ENCODE measurements around the gene GATA3.

Gene GATA3

GRCh38 chr10:8112230-8112905 lies 57.9 kb downstream of the GATA3 start:
- Histone ChIP-seq H3K4me3 (ENCODE audit: low read length) (no peak overlapping the region), H3K4me1 (ENCODE audit: insufficient read depth, low read length) (no peaks in the 10 kb centered on the region), H3K27ac (ENCODE audit: low read depth, low read length) (no peak overlapping the region), H3K9me3 (ENCODE audit: insufficient read depth, low read depth, low read length) (no peaks in the 10 kb centered on the region), H3K36me3 (ENCODE audit: insufficient read depth, low read length) (no peaks in the 10 kb centered on the region), H3K9ac (ENCODE audit: low read depth, low read length) (no peak overlapping the region), H3K27me3 (ENCODE audit: insufficient read depth, low read length) (no peaks in the 10 kb centered on the region)
- whole genome bisulfite sequencing, result 91% methylated on average over 12 of the region's 13 CpGs

- no peaks in the 10 kb centered on the region for H3K9me3 ChIP-seq (ENCODE audit: insufficient read depth, low read depth, low read length)
- H3K4me3 ChIP-seq (ENCODE audit: low read length), result no peak overlapping the region
- H3K9ac ChIP-seq (ENCODE audit: low read depth, low read length), result no peak overlapping the region
- H3K27ac ChIP-seq (ENCODE audit: low read depth, low read length), result no peak overlapping the region
- WGBS, result 68% methylated on average over 4 of the region's 4 CpGs
- H3K36me3 ChIP-seq (ENCODE audit: insufficient read depth, low read length), result no peaks in the 10 kb centered on the region
- H3K4me1 ChIP-seq (ENCODE audit: insufficient read depth, low read length), result no peaks in the 10 kb centered on the region
- H3K27me3 ChIP-seq (ENCODE audit: insufficient read depth, low read length), result no peaks in the 10 kb centered on the region
Measured at GRCh38 chr10:8112942-8113442, 58.5 kb downstream of the GATA3 start.

GRCh38 chr10:8113616-8114015 lies 59.1 kb downstream of the GATA3 start:
- H3K9me3 ChIP-seq (ENCODE audit: insufficient read depth, low read depth, low read length), result no peaks in the 10 kb centered on the region
- 86% methylated on average over 5 of the region's 5 CpGs for WGBS
- H3K27ac ChIP-seq (ENCODE audit: low read depth, low read length), result no peak overlapping the region
- H3K4me3 ChIP-seq (ENCODE audit: low read length), result no peak overlapping the region
- H3K9ac ChIP-seq (ENCODE audit: low read depth, low read length), result no peak overlapping the region
- no peaks in the 10 kb centered on the region for H3K27me3 ChIP-seq (ENCODE audit: insufficient read depth, low read length)
- no peaks in the 10 kb centered on the region for H3K36me3 ChIP-seq (ENCODE audit: insufficient read depth, low read length)
- no peaks in the 10 kb centered on the region for H3K4me1 ChIP-seq (ENCODE audit: insufficient read depth, low read length)

- no peak overlapping the region for H3K9ac ChIP-seq (ENCODE audit: low read depth, low read length)
- H3K4me3 ChIP-seq (ENCODE audit: low read length), result no peak overlapping the region
- WGBS, result 96% methylated on average over 13 of the region's 13 CpGs
Measured at GRCh38 chr10:8114741-8115617, 60.5 kb downstream of the GATA3 start.

GRCh38 chr10:8115618-8115980 lies 61.1 kb downstream of the GATA3 start:
- no peak overlapping the region for H3K4me3 ChIP-seq (ENCODE audit: low read length)
- H3K27ac ChIP-seq (ENCODE audit: low read depth, low read length), result no peak overlapping the region
- WGBS, result 87% methylated on average over 3 of the region's 3 CpGs
- no peaks in the 10 kb centered on the region for H3K36me3 ChIP-seq (ENCODE audit: insufficient read depth, low read length)
- H3K9me3 ChIP-seq (ENCODE audit: insufficient read depth, low read depth, low read length), result no peaks in the 10 kb centered on the region
- H3K9ac ChIP-seq (ENCODE audit: low read depth, low read length), result no peak overlapping the region
- H3K4me1 ChIP-seq (ENCODE audit: insufficient read depth, low read length), result no peaks in the 10 kb centered on the region
- no peaks in the 10 kb centered on the region for H3K27me3 ChIP-seq (ENCODE audit: insufficient read depth, low read length)

More at GRCh38 chr10:8114741-8115617, 60.5 kb downstream of the GATA3 start:
- Histone ChIP-seq H3K36me3 (ENCODE audit: insufficient read depth, low read length) (no peaks in the 10 kb centered on the region), H3K9me3 (ENCODE audit: insufficient read depth, low read depth, low read length) (no peaks in the 10 kb centered on the region), H3K27ac (ENCODE audit: low read depth, low read length) (no peak overlapping the region), H3K27me3 (ENCODE audit: insufficient read depth, low read length) (no peaks in the 10 kb centered on the region), H3K4me1 (ENCODE audit: insufficient read depth, low read length) (no peaks in the 10 kb centered on the region)

GRCh38 chr10:8116474-8116873 lies 62.0 kb downstream of the GATA3 start:
- no peak overlapping the region for H3K9ac ChIP-seq (ENCODE audit: low read depth, low read length)
- H3K36me3 ChIP-seq (ENCODE audit: insufficient read depth, low read length), result no peaks in the 10 kb centered on the region
- no peaks in the 10 kb centered on the region for H3K27me3 ChIP-seq (ENCODE audit: insufficient read depth, low read length)
- no peak overlapping the region for H3K27ac ChIP-seq (ENCODE audit: low read depth, low read length)
- WGBS, result 90% methylated on average over 5 of the region's 5 CpGs
- H3K4me3 ChIP-seq (ENCODE audit: low read length), result no peak overlapping the region
- H3K4me1 ChIP-seq (ENCODE audit: insufficient read depth, low read length), result no peaks in the 10 kb centered on the region
- no peaks in the 10 kb centered on the region for H3K9me3 ChIP-seq (ENCODE audit: insufficient read depth, low read depth, low read length)

- Histone ChIP-seq H3K4me3 (ENCODE audit: low read length) (no peak overlapping the region), H3K9me3 (ENCODE audit: insufficient read depth, low read depth, low read length) (no peaks in the 10 kb centered on the region), H3K27ac (ENCODE audit: low read depth, low read length) (no peak overlapping the region), H3K27me3 (ENCODE audit: insufficient read depth, low read length) (no peaks in the 10 kb centered on the region), H3K9ac (ENCODE audit: low read depth, low read length) (no peak overlapping the region), H3K4me1 (ENCODE audit: insufficient read depth, low read length) (no peaks in the 10 kb centered on the region), H3K36me3 (ENCODE audit: insufficient read depth, low read length) (no peaks in the 10 kb centered on the region)
- 89% methylated on average over 12 of the region's 12 CpGs for WGBS
Measured at GRCh38 chr10:8116926-8117493, 62.5 kb downstream of the GATA3 start.

GRCh38 chr10:8121201-8121890 lies 66.9 kb downstream of the GATA3 start:
- Histone ChIP-seq H3K4me3 (ENCODE audit: low read length) (no peak overlapping the region), H3K4me1 (ENCODE audit: insufficient read depth, low read length) (no peaks in the 10 kb centered on the region)
- 87% methylated on average over 12 of the region's 12 CpGs for WGBS

GRCh38 chr10:8122611-8123369 lies 68.3 kb downstream of the GATA3 start:
- Histone ChIP-seq H3K27me3 (ENCODE audit: insufficient read depth, low read length) (no peaks in the 10 kb centered on the region), H3K27ac (ENCODE audit: low read depth, low read length) (no peak overlapping the region), H3K9me3 (ENCODE audit: insufficient read depth, low read depth, low read length) (no peaks in the 10 kb centered on the region), H3K4me1 (ENCODE audit: insufficient read depth, low read length) (no peaks in the 10 kb centered on the region), H3K9ac (ENCODE audit: low read depth, low read length) (no peak overlapping the region), H3K36me3 (ENCODE audit: insufficient read depth, low read length) (no peaks in the 10 kb centered on the region), H3K4me3 (ENCODE audit: low read length) (no peak overlapping the region)
- WGBS, result 90% methylated on average over 7 of the region's 7 CpGs

More at GRCh38 chr10:8121201-8121890, 66.9 kb downstream of the GATA3 start:
- H3K36me3 ChIP-seq (ENCODE audit: insufficient read depth, low read length), result no peaks in the 10 kb centered on the region
- no peaks in the 10 kb centered on the region for H3K27me3 ChIP-seq (ENCODE audit: insufficient read depth, low read length)
- H3K9me3 ChIP-seq (ENCODE audit: insufficient read depth, low read depth, low read length), result no peaks in the 10 kb centered on the region
- H3K9ac ChIP-seq (ENCODE audit: low read depth, low read length), result no peak overlapping the region
- H3K27ac ChIP-seq (ENCODE audit: low read depth, low read length), result no peak overlapping the region

GRCh38 chr10:8124436-8124835 lies 69.9 kb downstream of the GATA3 start:
- Histone ChIP-seq H3K9me3 (ENCODE audit: insufficient read depth, low read depth, low read length) (no peaks in the 10 kb centered on the region), H3K9ac (ENCODE audit: low read depth, low read length) (no peak overlapping the region), H3K27me3 (ENCODE audit: insufficient read depth, low read length) (no peaks in the 10 kb centered on the region), H3K27ac (ENCODE audit: low read depth, low read length) (no peak overlapping the region), H3K36me3 (ENCODE audit: insufficient read depth, low read length) (no peaks in the 10 kb centered on the region), H3K4me1 (ENCODE audit: insufficient read depth, low read length) (no peaks in the 10 kb centered on the region), H3K4me3 (ENCODE audit: low read length) (no peak overlapping the region)
- WGBS, result 94% methylated on average over 2 of the region's 2 CpGs
